Astrocyte of the cerebellum (primary cell): ENCODE data around the gene TLK2.
"Not testable (repeated sequence)": the region's sequence is repeated elsewhere in the genome, so short reads cannot be mapped to it uniquely, and the experiment has no call there.

Source experiments
- DNase-seq: peaks from one replicate; pipeline ENCODE4 v3.0.0-alpha.2; 2011; ENCODE audit warnings: low read depth
- H3K4me3 ChIP-seq: 2 replicates; pipeline ENCODE4 v1.5.1; 2011; ENCODE audit warnings: mild to moderate bottlenecking, low read depth, low read length, moderate library complexity
- in situ Hi-C: cut with HindIII; loops from 2 replicates; pipeline ENCODE4 v1.10.0; 2017; ENCODE audit warnings: low sequenced_read_pairs

Gene TLK2

GRCh38 chr17:62471380-62471880, 7.2 kb upstream of the TLK2 start:
- in situ Hi-C loops, H3K4me3 ChIP-seq: not testable (repeated sequence)

GRCh38 chr17:62473030-62473982, 5.3 kb upstream of the TLK2 start:
- H3K4me3 ChIP-seq, in situ Hi-C loops, DNase-seq: not testable (repeated sequence)

More at GRCh38 chr17:62471380-62471880, 7.2 kb upstream of the TLK2 start:
- not testable (repeated sequence) for DNase-seq

- peak overlapping the region; percentile 67 for H3K4me3 ChIP-seq
- in situ Hi-C loops = not testable (repeated sequence)
Measured at GRCh38 chr17:62477111-62477510, 1.5 kb upstream of the TLK2 start.

GRCh38 chr17:62477718-62478408, 762 bp upstream of the TLK2 start:
- H3K4me3 ChIP-seq = peak overlapping the region; percentile 67
- in situ Hi-C loops = not testable (repeated sequence)

More at GRCh38 chr17:62477111-62477510, 1.5 kb upstream of the TLK2 start:
- DNase-seq = not testable (repeated sequence)

GRCh38 chr17:62478880-62479638, 434 bp downstream of the TLK2 start:
- DNase-seq, in situ Hi-C loops: not testable (repeated sequence)

More at GRCh38 chr17:62477718-62478408, 762 bp upstream of the TLK2 start:
- DNase-seq = not testable (repeated sequence)

GRCh38 chr17:62479639-62480258, 1.1 kb downstream of the TLK2 start:
- in situ Hi-C loops = not testable (repeated sequence)

More at GRCh38 chr17:62478880-62479638, 434 bp downstream of the TLK2 start:
- H3K4me3 ChIP-seq = peak overlapping the region; percentile 67

GRCh38 chr17:62482553-62482952, 3.9 kb downstream of the TLK2 start:
- DNase-seq, in situ Hi-C loops, H3K4me3 ChIP-seq: not testable (repeated sequence)

More at GRCh38 chr17:62479639-62480258, 1.1 kb downstream of the TLK2 start:
- peak overlapping the region; percentile 67 for H3K4me3 ChIP-seq
- not testable (repeated sequence) for DNase-seq

- DNase-seq, H3K4me3 ChIP-seq, in situ Hi-C loops: not testable (repeated sequence)
Measured at GRCh38 chr17:62490990-62491389, 12.4 kb downstream of the TLK2 start.

GRCh38 chr17:62493049-62493655, 14.5 kb downstream of the TLK2 start:
- H3K4me3 ChIP-seq, DNase-seq, in situ Hi-C loops: not testable (repeated sequence)

- in situ Hi-C loops, DNase-seq, H3K4me3 ChIP-seq: not testable (repeated sequence)
Measured at GRCh38 chr17:62494073-62494472, 15.4 kb downstream of the TLK2 start.

- in situ Hi-C loops, H3K4me3 ChIP-seq, DNase-seq: not testable (repeated sequence)
Measured at GRCh38 chr17:62496344-62496743, 17.7 kb downstream of the TLK2 start.

- in situ Hi-C loops, H3K4me3 ChIP-seq, DNase-seq: not testable (repeated sequence)
Measured at GRCh38 chr17:62498796-62499195, 20.2 kb downstream of the TLK2 start.

GRCh38 chr17:62500463-62500862, 21.8 kb downstream of the TLK2 start:
- DNase-seq, H3K4me3 ChIP-seq, in situ Hi-C loops: not testable (repeated sequence)

- DNase-seq, in situ Hi-C loops: not testable (repeated sequence)
Measured at GRCh38 chr17:62504857-62505256, 26.2 kb downstream of the TLK2 start.

GRCh38 chr17:62507191-62507836, 28.7 kb downstream of the TLK2 start:
- in situ Hi-C loops, DNase-seq, H3K4me3 ChIP-seq: not testable (repeated sequence)

More at GRCh38 chr17:62504857-62505256, 26.2 kb downstream of the TLK2 start:
- H3K4me3 ChIP-seq = not testable (repeated sequence)
